CD4-positive, alpha-beta memory T cell (primary cell): ENCODE measurements around the gene GRIN3B. TPM values are rescaled to one million over a fixed set of nuclear protein-coding genes. Genes with fewer than 3 reads are reported as not detected.

Experiments used
- CTCF ChIA-PET: fragments of 350-600 bp; sonication (Branson Sonifier 250); formaldehyde crosslinking; loops from one replicate; lab custom pipeline; 2021; ENCODE audit warnings: inconsistent platforms; ENCODE audit not compliant: partially characterized antibody; lab: Charles Lee
- POLR2A ChIA-PET: fragments of 350-600 bp; sonication (Branson Sonifier 250); formaldehyde crosslinking; loops from one replicate; lab custom pipeline; 2021; ENCODE audit not compliant: partially characterized antibody; lab: Charles Lee
- DNase-seq, 5 donors: peaks; one replicate each; pipeline versions ENCODE4 v3.0.0 to v3.0.0-alpha.2; 2020 to 2022; ENCODE audit warnings: mixed read lengths in 1 of 5
- H3K27ac ChIP-seq: one replicate; pipeline ENCODE4 v1.7.0; 2013; ENCODE audit warnings: low read depth, low read length
- H3K27me3 ChIP-seq: 2 replicates; pipeline ENCODE4 v1.7.0; 2013; ENCODE audit warnings: mild to moderate bottlenecking, low read length, moderate library complexity; ENCODE audit not compliant: insufficient read depth
- H3K36me3 ChIP-seq: 2 replicates; pipeline ENCODE4 v1.7.0; 2013; ENCODE audit warnings: mild to moderate bottlenecking, low read length, moderate library complexity; ENCODE audit not compliant: insufficient read depth
- H3K4me1 ChIP-seq: 2 replicates; pipeline ENCODE4 v1.7.0; 2013; ENCODE audit warnings: mild to moderate bottlenecking, low read length, moderate library complexity; ENCODE audit not compliant: insufficient read depth
- H3K4me3 ChIP-seq, 2 donors: one replicate each; pipeline ENCODE4 v1.7.0; 2013; ENCODE audit warnings: low read length in 2 of 2, mild to moderate bottlenecking in 1 of 2
- H3K9me3 ChIP-seq, 2 donors: one replicate each; pipeline ENCODE4 v1.7.0; 2013; ENCODE audit warnings: low read length in 2 of 2, control low read depth in 1 of 2; ENCODE audit not compliant: control insufficient read depth in 1 of 2
- H3K27ac Mint-ChIP-seq, 7 donors: one replicate each; pipeline ENCODE4 v1.8.0; 2020 to 2021; ENCODE audit warnings: mixed read lengths in 7 of 7, mild to moderate bottlenecking in 6 of 7, inconsistent platforms in 3 of 7, moderate library complexity in 3 of 7
- H3K27me3 Mint-ChIP-seq, 2 donors: one replicate each; pipeline ENCODE4 v1.8.0; 2020 to 2021; ENCODE audit warnings: mixed read lengths in 2 of 2
- H3K36me3 Mint-ChIP-seq, 2 donors: one replicate each; pipeline ENCODE4 v1.8.0; 2020 to 2021; ENCODE audit warnings: mixed read lengths in 2 of 2, inconsistent platforms in 1 of 2, mild to moderate bottlenecking in 1 of 2
- H3K4me1 Mint-ChIP-seq, 4 donors: one replicate each; pipeline ENCODE4 v1.8.0; 2020 to 2021; ENCODE audit warnings: mixed read lengths in 4 of 4, mild to moderate bottlenecking in 1 of 4
- H3K4me3 Mint-ChIP-seq, 8 donors: one replicate each; pipeline ENCODE4 v1.8.0; 2020 to 2021; ENCODE audit warnings: mixed read lengths in 8 of 8, mild to moderate bottlenecking in 7 of 8, moderate library complexity in 6 of 8, inconsistent platforms in 3 of 8
- H3K9me3 Mint-ChIP-seq, 8 donors: one replicate each; pipeline ENCODE4 v1.8.0; 2020 to 2021; ENCODE audit warnings: mixed read lengths in 8 of 8, mild to moderate bottlenecking in 5 of 8, inconsistent platforms in 3 of 8, moderate library complexity in 1 of 8
- intact Hi-C: fragments of 100-400 bp; cut with micrococcal nuclease; formaldehyde crosslinking; loops from one replicate; pipeline ENCODE4 v1.15.1; 2023
- polyA plus RNA-seq, 2 donors: library from polyadenylated mRNA; unstranded; fragments of 300-500 nt; fragmentation: Illumina TruSeq; gene quantifications; one replicate each; pipeline ENCODE4 v1.2.3, GENCODE V29; 2021
- total RNA-seq, 2 experiments: library from RNA; stranded (reverse); gene quantifications; one replicate each; pipeline ENCODE4 v1.2.3, GENCODE V29; 2021

GRIN3B gene
- total and polyA plus RNA-seq, 4 experiments from 2014 or later: not detected

- H3K4me1 ChIP-seq: peaks cover 43% of the 10 kb centered on the region
- CTCF ChIA-PET: interaction anchor here (1.9 kb wide), 1 partner anchor 12 kb away, joined by 6 read pairs; the partner anchor contains the start of gene CNN2
- peaks cover 0 to 4% of the 10 kb centered on the region in 2 donors for H3K36me3 Mint-ChIP-seq
Measured at GRCh38 chr19:1014161-1015060, 14.2 kb downstream of the GRIN3B start.

GRCh38 chr19:1015061-1015781, 15.0 kb downstream of the GRIN3B start:
- H3K9me3 ChIP-seq: no peaks in the 10 kb centered on the region
- intact Hi-C loops: no loop called here
- ChIA-PET POLR2A (interaction anchor here (1.1 to 21.2 kb wide), 5 partner anchors 10 to 60 kb away, joined by 3 to 1029 read pairs (median 5); partner anchors contain the start of genes ARHGAP45 and CNN2), CTCF (interaction anchor here (1.1 to 1.9 kb wide), 2 partner anchors 11 to 18 kb away, joined by 3 to 6 read pairs; partner anchors contain the start of gene CNN2)
- peaks cover 49% of the 10 kb centered on the region for H3K4me1 ChIP-seq
- no peak for DNase-seq
- peaks cover 0 to 8% of the 10 kb centered on the region in 2 donors for H3K36me3 Mint-ChIP-seq
- peaks cover 14 to 47% (median 28%) of the 10 kb centered on the region in 4 donors for H3K4me1 Mint-ChIP-seq
- no peak overlapping the region for H3K4me3 Mint-ChIP-seq
- H3K27ac Mint-ChIP-seq: peak overlapping the region in 1 of 7 donors; percentile 83
- H3K27ac ChIP-seq: no peak overlapping the region
- no peak overlapping the region for H3K4me3 ChIP-seq
- H3K27me3 Mint-ChIP-seq: no peaks in the 10 kb centered on the region
- peaks cover 0 to 1% (median 0%) of the 10 kb centered on the region in 8 donors for H3K9me3 Mint-ChIP-seq
- H3K36me3 ChIP-seq: peaks cover 21% of the 10 kb centered on the region
- H3K27me3 ChIP-seq: no peaks in the 10 kb centered on the region

More at GRCh38 chr19:1014161-1015060, 14.2 kb downstream of the GRIN3B start:
- Histone ChIP-seq H3K36me3 (peaks cover 26% of the 10 kb centered on the region), H3K9me3 (no peaks in the 10 kb centered on the region), H3K27ac (no peak overlapping the region), H3K27me3 (no peaks in the 10 kb centered on the region), H3K4me3 (no peak overlapping the region)
- H3K9me3 Mint-ChIP-seq: no peaks in the 10 kb centered on the region
- POLR2A ChIA-PET: interaction anchor here (1.1 to 21.2 kb wide), 3 partner anchors 15 to 61 kb away, joined by 4 to 1029 read pairs (median 146); partner anchors contain the start of genes ARHGAP45 and CNN2
- no peak overlapping the region for H3K4me3 Mint-ChIP-seq
- peaks cover 12 to 39% (median 24%) of the 10 kb centered on the region in 4 donors for H3K4me1 Mint-ChIP-seq
- intact Hi-C loops: no loop called here
- no peaks in the 10 kb centered on the region for H3K27me3 Mint-ChIP-seq
- H3K27ac Mint-ChIP-seq: peak overlapping the region in 2 of 7 donors; percentile 83 to 84
- no peak for DNase-seq

- Histone ChIP-seq H3K27me3 (no peaks in the 10 kb centered on the region), H3K4me1 (peaks cover 49% of the 10 kb centered on the region), H3K4me3 (no peak overlapping the region), H3K9me3 (no peaks in the 10 kb centered on the region), H3K36me3 (peaks cover 21% of the 10 kb centered on the region), H3K27ac (no peak overlapping the region)
- CTCF ChIA-PET: interaction anchor here (1.1 kb wide), 1 partner anchor 17 kb away, joined by 3 read pairs; no protein-coding TSS in a partner anchor
- Mint-ChIP-seq H3K36me3 (peaks cover 0 to 12% of the 10 kb centered on the region in 2 donors), H3K27ac (peak overlapping the region in 1 of 7 donors; percentile 25), H3K4me3 (peak overlapping the region in 5 of 8 donors; percentile 27 to 74 (median 42)), H3K4me1 (peaks cover 14 to 51% (median 28%) of the 10 kb centered on the region in 4 donors), H3K9me3 (peaks cover 0 to 1% (median 0%) of the 10 kb centered on the region in 8 donors), H3K27me3 (no peaks in the 10 kb centered on the region)
- POLR2A ChIA-PET: interaction anchor here (0.7 to 21.2 kb wide), 6 partner anchors 11 to 253 kb away, joined by 3 to 1029 read pairs (median 4); partner anchors contain the start of genes ARHGAP45, CIRBP and CNN2
- intact Hi-C loops: no loop called here
- DNase-seq: no peak
Measured at GRCh38 chr19:1015782-1016646, 15.8 kb downstream of the GRIN3B start.

GRCh38 chr19:1016647-1017114, 16.5 kb downstream of the GRIN3B start:
- no peaks in the 10 kb centered on the region for H3K27me3 ChIP-seq
- no peak overlapping the region for H3K27ac ChIP-seq
- Mint-ChIP-seq H3K4me1 (peaks cover 18 to 58% (median 34%) of the 10 kb centered on the region in 4 donors), H3K4me3 (peak overlapping the region in 7 of 8 donors; percentile 27 to 74 (median 61)), H3K27ac (peak overlapping the region in 6 of 7 donors; percentile 25 to 85 (median 68)), H3K9me3 (peaks cover 0 to 8% (median 0%) of the 10 kb centered on the region in 8 donors), H3K27me3 (peaks cover 0 to 6% of the 10 kb centered on the region in 2 donors), H3K36me3 (peaks cover 0 to 18% of the 10 kb centered on the region in 2 donors)
- peaks cover 21% of the 10 kb centered on the region for H3K36me3 ChIP-seq
- intact Hi-C loops: no loop called here
- H3K9me3 ChIP-seq: no peaks in the 10 kb centered on the region
- no peak overlapping the region for H3K4me3 ChIP-seq
- POLR2A ChIA-PET: interaction anchor here (0.7 to 21.2 kb wide), 6 partner anchors 10 to 252 kb away, joined by 3 to 1029 read pairs (median 4); partner anchors contain the start of genes ARHGAP45, CIRBP and CNN2
- peaks cover 55% of the 10 kb centered on the region for H3K4me1 ChIP-seq
- no peak for DNase-seq
- CTCF ChIA-PET: interaction anchor here (1.1 kb wide), 1 partner anchor 16 kb away, joined by 3 read pairs; no protein-coding TSS in a partner anchor

- H3K9me3 ChIP-seq: no peaks in the 10 kb centered on the region
- peak overlapping the region; percentile 33 for H3K27ac ChIP-seq
- H3K36me3 ChIP-seq: peaks cover 16% of the 10 kb centered on the region
- H3K4me1 ChIP-seq: peaks cover 60% of the 10 kb centered on the region
- H3K27ac Mint-ChIP-seq: peak overlapping the region in 6 of 7 donors; percentile 42 to 85 (median 71)
- ChIA-PET POLR2A (interaction anchor here (0.7 to 21.2 kb wide), 6 partner anchors 10 to 252 kb away, joined by 3 to 1029 read pairs (median 76); partner anchors contain the start of genes ABCA7, ARHGAP45, CIRBP and CNN2), CTCF (no interaction called here)
- H3K36me3 Mint-ChIP-seq: peaks cover 0 to 18% of the 10 kb centered on the region in 2 donors
- no peak for DNase-seq
- H3K4me3 Mint-ChIP-seq: peak overlapping the region; percentile 20 to 74 (median 59)
- H3K9me3 Mint-ChIP-seq: peaks cover 0 to 9% (median 0%) of the 10 kb centered on the region in 8 donors
- H3K4me3 ChIP-seq: no peak overlapping the region
- H3K27me3 ChIP-seq: no peaks in the 10 kb centered on the region
- intact Hi-C loops: no loop called here
- H3K27me3 Mint-ChIP-seq: peaks cover 0 to 6% of the 10 kb centered on the region in 2 donors
- peaks cover 19 to 60% (median 37%) of the 10 kb centered on the region in 4 donors for H3K4me1 Mint-ChIP-seq
Measured at GRCh38 chr19:1017115-1017905, 17.1 kb downstream of the GRIN3B start.
